GM21526 (cell line): ENCODE results near the gene KRTAP12-2.
"Not testable (repeated sequence)": the region's sequence is repeated elsewhere in the genome, so short reads cannot be mapped to it uniquely, and the experiment has no call there.

ENCODE experiments used
- ATAC-seq: cut with Tn5 transposase; IDR thresholded peaks from one replicate; pipeline ENCODE4 v1.9.1; 2021; ENCODE audit warnings: moderate library complexity; ENCODE audit not compliant: unreplicated experiment, low FRiP score

The KRTAP12-2 gene

DNA sequence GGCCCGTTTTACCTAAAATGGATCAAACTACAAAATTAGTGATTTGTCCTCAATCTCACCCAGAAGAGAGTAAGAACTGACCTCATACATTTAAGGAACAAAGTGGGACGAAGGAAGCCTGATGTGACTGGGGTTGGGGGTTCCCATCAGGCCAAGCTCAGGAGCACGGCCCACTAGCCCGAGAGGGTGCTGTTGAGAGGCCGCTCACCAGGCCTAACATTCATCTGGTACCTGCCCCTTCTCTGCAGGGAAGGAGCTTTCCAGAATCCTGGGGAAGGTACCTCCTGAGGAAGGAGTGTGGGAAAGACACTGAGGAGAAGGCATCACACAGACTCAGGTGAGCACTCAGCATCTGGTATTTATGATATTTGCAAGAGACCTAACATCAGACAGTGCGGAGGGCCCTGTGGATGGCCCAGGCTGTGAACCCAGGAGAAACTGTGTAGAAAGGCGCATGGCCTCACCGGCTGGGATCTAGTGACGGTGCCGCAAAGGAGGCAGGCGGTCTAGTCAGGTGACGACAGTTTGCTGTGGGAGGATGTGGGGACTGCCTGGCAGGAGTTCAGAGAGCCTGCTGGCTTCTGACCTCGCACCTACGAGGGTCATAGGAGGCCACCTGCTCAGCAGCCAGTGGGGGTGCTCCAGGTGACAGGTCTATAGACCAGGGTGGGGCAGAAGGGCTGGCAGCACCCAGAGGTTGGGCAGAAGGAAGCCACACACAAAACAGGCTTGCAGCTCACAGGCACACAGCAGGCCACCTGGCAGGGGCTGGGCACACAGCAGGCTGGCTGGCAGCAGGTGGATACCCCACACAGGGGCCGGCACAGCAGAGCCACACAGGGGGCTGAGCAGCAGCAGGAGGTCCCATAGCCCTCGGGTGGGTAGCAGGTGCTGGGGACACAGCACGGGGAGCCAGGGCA, 12.8 kb downstream of the KRTAP12-2 start:
- ATAC-seq = no peak

DNA sequence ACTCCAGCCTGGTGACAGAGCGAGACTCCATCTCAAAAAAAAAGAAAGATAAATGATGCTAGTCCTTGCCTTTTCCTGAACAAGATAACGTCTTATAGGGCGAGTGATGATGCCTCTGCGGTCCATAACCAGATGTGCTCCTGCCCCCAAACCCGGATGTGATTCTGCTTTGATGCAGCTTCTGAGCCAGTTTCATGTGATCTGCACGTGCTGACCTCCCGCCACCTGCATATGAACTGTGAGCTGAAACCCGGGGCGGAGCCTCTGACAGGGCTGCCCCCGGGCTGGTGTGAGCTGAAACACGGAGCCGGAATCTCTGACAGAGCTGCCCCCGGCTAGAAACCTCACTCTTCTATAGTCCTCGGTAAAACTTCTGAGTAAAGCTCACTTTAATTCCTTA, 13.6 kb downstream of the KRTAP12-2 start:
- ATAC-seq = no peak

DNA sequence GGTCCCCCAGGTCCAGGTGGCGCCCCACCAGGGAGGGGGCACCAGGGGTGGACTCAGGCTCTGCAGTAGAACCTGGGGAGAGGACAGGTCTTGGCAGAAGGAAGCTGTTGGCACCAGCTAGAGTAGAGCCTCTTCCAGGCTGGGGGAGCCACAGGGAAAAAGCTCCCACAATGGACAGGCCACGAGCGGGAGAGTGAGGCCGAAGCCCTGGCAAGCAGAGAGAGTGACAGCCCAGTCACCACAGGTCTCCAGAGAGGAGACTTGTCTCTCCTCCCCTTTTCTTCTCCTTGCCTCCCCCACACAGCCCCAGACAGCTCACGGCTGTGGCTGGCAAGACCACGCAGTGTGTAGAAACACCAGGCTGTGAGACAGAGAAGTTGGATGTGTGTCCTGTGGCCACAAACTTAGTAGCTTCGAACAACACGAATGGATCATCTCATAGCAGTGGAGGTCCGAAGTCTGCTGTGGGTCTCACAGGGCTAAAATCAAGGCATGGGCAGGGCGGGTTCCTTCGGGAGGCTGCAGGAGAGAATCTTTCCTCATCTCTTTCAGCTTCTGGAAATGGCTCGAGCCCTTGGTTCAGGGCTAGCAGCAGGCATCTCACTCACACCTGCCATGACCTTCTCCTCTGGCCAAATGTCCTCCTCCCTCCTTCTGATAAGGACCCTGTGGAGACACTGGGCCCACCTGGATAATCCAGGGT, 15.6 kb downstream of the KRTAP12-2 start:
- ATAC-seq = no peak

DNA sequence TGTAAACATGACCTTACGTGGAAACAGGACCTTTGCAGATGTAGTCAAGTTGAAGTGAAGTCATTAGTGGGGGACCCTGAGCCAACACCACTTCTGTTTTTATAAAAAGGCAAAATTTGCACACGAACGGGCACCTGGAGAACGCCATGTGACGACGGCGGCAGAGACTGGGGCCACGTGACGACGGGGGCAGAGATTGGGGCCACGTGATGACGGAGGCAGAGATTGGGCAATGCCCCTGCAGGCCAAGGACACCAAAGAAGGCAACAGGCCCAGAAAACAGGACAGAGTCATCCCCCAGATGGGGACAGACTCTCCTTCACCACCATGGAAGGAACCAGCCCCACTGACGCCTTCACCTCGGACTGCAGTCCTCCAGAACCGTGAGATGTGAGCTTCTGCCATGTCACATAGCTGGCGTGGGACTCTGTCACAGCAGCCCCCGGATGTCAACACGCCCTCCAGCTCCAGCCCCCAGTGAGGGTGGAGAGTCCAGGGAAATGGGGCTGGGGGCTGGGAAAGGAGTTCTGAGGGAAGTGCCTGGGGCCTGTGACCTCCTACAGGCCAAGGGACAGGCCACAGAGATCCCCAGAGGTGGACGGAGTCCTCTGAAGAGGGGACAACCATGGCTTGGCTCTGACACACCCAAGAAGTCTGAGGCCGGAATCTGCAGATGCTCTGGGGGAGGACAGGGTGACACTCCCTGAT, 16.3 kb downstream of the KRTAP12-2 start:
- ATAC-seq = no peak

DNA sequence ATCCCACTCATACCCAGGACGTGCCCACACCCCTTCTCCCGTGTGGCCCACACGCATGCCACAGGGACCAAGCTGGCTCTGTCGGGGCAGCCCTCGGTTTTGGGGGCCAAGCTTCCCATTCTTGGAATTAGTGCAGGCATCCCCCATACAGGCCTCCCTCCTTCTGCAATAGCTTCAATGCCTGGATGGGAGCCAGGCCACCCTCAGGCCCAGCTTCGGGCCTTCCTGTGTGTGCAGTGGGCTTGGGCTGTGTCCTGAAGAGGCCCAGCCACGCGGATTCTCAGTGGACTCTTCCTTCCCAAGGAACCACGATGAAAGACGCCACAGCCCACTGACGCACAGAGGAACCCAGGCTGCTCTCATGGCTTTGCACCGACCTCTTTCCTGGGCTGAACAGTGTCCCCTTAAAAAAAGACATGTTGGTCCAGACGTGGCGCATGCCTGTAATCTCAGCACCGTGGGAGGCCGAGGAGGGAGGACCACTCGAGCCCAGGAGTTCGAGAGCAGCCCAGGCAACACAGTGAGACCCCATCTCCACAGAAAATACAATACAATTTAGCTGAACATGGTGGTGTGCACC, 17.1 kb downstream of the KRTAP12-2 start:
- no peak for ATAC-seq

DNA sequence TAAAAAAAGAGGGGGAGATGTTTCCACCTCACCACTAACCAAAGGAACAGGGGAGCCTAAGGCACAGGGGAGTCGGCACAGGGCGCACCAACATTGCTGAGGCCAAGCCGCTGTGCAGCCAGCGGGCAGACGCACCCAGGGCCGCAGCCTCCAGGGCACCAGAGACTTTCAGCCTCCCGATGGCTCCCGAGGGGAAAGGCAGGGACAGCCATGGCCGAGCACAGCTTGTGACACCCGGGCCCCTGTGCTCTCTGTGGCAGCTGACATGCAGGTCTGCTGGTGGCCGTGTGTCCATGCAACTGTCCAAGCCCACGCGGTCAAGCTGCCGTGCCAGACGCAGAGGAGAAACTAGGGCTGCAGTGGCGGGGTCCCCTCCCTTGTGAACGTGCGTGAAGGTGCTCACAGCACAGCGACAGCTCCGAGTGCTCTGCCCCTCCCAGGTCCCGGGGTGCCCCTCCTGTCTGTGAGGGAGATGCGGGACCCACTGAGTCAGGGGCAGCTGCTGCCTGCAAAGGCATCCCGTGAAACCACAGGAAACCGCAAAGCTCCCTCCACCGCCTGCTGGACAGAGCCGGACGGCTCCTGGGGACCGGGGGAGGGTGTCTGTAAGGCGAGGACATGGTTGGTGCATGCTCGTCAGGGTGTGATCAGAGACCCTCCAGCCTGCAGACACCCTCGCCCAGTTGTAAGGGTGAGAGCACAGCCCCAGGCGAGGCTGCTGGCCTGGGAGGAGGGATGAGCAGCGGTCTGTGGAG, 18.0 kb downstream of the KRTAP12-2 start:
- ATAC-seq = no peak

DNA sequence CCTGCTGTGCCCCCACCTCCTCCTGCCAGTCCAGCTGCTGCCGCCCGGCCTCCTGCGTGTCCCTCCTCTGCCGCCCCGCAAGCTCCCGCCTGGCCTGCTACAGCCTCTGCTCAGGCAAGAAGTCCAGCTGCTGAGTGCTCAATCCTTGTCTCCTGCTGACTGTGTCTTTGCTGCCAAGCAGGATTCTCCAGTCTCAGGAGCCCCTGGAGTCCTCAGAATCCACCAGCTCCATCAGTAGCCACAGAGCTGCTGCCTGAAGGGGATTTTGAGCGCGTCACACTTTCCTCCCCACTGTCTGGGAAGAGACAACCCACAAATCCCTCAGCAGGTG, 19.5 kb downstream of the KRTAP12-2 start:
- ATAC-seq = no peak

DNA sequence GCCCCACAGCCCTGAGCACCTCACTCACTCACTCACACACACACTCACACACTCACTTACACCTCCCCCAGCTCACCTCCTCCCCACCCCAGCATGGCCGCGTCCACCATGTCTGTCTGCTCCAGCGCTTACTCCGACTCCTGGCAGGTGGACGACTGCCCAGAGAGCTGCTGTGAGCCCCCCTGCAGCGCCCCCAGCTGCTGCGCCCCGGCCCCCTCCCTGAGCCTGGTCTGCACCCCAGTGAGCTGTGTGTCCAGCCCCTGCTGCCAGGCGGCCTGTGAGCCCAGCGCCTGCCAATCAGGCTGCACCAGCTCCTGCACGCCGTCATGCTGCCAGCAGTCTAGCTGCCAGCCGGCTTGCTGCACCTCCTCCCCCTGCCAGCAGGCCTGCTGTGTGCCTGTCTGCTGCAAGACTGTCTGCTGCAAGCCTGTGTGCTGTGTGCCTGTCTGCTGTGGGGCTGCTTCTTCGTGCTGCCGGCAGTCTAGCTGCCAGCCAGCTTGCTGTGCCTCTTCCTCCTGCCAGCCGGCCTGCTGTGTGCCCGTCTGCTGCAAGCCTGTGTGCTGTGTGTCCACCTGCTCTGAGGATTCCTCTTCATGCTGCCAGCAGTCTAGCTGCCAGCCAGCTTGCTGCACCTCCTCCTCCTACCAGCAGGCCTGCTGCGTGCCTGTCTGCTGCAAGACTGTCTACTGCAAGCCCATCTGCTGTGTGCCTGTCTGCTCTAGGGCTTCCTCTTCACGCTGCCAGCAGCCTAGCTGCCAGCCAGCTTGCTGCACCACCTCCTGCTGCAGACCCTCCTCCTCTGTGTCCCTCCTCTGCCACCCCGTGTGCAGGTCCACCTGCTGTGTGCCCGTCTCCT, 20.1 kb downstream of the KRTAP12-2 start, which contains the start of gene KRTAP10-11:
KRTAP10-11 (plus strand) TSS at position 49 of the 856 bp plus-strand sequence; CDS start at position 94, 45 bp downstream.
- not testable (repeated sequence) for ATAC-seq

DNA sequence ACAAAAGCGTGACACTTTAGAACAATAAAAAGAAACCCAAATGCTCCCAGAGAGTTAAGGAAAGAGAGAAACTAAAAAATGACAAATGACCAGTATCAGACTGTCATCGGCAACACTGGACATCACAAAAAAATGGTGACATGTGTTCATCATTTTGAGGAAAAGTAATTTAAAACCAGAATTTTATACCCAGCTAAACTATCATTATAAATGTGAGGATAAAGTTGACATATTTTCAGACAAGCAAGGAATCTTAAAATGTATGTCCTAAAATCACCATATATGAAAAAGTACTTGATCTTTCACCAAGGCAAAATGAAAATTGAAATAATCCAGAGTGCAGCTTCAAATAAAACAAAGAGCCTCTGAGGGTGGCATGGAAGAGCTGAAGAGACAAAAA, 21.8 kb downstream of the KRTAP12-2 start:
- ATAC-seq = no peak

DNA sequence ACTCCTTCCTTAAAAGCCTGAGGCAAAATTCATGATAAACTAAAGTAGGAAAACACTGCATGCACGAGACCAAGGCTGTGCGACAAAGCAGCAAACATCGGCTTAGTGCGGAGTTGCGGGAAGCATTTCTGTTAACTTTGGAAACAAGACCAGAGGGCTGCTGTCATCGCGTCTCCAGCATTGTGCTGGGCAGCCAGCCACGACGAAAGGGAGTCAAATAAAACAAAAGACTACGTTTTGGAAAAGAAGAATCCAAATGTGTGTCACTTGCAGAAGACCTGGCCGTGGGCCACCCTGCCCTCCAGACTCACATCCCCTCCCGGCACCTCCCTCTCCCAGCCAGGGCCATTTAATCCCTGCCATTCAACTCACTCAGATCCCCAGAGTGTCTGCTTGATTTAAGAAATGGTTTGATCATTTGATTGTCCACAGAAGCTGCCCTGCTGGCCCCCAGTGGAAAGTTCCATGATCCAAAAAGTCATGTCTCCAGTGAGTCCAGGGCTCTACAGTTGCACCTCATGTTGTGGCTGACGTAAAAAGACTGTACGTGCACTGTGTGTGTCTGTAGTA, 22.9 kb downstream of the KRTAP12-2 start:
- no peak for ATAC-seq

DNA sequence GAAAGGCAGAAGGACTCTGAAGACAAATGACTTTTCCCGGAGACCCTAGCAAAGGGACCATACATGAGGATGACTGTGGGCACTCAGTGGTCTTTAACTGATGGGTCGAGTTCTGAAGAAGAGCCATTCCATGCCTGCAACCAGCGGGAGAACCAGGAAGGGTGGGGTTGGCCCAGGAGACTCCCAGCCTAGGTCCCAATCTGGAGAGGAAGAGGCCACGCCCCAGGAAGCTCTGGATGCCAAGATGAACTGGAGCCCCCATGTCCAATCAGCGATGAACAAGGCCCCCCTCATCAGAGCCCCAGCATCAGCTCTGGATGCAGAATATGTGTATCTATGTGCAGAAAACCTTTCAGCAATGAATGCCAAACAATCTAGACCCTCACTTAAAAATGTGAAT, 26.0 kb downstream of the KRTAP12-2 start:
- ATAC-seq = no peak

DNA sequence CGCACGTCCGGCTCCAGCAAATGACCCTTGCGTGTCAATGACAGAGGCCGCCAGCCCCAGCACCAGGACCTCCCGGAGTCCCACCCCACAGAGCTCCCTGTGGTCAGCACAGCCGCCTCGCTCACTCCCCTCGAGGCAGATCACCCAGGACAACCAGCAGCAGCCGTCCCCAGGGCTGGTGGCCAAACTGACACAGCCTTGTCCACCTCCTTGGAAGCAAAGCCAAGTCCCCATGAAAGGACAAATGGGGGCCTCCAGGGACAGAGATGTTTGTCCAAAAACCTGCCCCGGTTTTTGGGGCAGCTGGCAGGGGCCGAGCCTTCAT, 27.4 kb downstream of the KRTAP12-2 start:
- ATAC-seq = no peak

DNA sequence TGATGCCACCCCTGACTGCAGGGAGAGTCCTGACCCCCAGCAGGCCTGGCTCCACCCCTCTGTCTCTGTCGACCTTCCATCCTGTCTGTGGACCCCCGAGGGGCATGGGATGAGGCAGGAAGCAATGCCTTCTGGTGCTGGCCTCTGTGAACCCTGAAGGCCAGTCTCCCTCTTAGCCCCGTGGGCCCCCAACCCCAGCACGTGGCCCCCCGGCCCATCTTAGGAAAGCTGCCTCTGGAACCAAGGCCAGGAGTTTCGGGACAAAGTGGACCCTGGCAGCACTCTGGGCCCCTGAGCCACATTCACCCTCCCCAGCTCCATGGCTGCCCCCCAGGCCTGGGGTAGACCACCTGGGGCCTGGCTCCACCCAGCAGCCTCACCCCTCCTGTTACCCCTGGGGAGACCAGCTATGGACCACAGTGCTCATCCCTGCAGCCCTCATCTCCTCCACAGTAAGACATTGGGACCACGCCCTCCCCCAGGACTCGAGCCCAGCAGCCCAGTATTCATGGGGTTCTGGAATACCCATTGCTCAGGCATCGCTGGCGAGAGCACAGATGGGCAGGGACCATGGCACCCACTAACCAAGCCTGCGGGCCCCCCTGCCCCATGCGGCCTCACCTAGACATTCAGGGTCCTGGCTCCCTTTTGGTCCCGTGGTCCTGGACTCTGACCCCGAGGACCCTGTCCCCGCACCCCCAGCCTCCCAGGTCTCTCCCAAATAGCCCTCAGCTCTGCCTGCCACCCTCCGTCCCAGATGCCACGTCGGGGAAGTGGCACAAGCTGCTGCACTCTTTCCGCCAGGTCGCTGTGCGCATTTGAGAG, 28.0 kb downstream of the KRTAP12-2 start:
- ATAC-seq = not testable (repeated sequence)

DNA sequence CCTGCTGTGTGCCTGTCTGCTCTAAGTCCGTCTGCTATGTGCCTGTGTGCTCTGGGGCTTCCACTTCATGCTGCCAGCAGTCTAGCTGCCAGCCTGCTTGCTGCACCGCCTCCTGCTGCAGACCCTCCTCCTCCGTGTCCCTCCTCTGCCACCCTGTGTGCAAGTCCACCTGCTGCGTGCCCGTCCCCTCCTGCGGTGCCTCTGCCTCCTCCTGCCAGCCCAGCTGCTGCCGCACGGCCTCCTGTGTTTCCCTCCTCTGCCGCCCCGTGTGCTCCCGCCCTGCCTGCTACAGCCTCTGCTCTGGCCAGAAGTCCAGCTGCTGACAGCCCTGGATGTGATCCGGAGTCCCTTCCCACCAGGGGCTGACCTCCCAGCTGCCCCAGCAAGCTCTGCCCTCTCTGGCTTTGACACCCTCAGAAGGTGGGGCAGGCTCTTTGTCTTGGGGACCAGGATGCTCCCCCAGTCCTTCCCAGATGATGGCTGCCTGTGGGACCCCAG, 28.8 kb downstream of the KRTAP12-2 start:
- ATAC-seq = not testable (repeated sequence)

DNA sequence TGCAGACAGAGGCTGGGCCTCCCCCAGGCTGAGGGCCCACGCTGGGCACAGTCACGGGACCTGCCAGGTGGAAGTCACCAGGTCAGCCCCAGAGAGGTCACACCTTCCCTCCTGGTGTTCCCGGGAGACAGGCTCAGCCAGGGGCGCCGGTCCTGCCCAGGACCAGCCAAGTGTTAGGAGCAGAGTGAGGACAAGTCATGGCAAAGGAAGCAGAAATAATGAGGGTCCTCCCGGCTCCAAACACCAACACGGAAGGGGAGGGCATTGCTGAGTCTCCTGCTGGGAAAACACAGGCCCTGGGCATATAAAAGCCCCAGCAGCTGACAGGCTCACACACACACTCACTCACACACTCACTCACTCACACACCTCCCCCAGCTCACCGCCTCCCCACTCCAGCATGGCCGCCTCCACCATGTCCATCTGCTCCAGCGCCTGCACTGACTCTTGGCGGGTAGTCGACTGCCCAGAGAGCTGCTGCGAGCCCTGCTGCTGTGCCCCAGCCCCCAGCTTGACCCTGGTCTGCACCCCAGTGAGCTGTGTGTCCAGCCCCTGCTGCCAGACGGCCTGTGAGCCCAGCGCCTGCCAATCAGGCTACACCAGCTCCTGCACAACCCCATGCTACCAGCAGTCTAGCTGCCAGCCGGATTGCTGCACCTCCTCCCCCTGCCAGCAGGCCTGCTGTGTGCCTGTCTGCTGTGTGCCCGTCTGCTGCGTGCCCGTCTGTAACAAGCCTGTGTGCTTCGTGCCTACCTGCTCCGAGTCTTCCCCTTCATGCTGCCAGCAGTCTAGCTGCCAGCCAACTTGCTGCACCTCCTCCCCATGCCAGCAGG, 29.5 kb downstream of the KRTAP12-2 start, which contains the start of gene KRTAP10-10:
KRTAP10-10 (plus strand) TSS at position 339 of the 833 bp plus-strand sequence; CDS start at position 401, 62 bp downstream.
- ATAC-seq = no peak

DNA sequence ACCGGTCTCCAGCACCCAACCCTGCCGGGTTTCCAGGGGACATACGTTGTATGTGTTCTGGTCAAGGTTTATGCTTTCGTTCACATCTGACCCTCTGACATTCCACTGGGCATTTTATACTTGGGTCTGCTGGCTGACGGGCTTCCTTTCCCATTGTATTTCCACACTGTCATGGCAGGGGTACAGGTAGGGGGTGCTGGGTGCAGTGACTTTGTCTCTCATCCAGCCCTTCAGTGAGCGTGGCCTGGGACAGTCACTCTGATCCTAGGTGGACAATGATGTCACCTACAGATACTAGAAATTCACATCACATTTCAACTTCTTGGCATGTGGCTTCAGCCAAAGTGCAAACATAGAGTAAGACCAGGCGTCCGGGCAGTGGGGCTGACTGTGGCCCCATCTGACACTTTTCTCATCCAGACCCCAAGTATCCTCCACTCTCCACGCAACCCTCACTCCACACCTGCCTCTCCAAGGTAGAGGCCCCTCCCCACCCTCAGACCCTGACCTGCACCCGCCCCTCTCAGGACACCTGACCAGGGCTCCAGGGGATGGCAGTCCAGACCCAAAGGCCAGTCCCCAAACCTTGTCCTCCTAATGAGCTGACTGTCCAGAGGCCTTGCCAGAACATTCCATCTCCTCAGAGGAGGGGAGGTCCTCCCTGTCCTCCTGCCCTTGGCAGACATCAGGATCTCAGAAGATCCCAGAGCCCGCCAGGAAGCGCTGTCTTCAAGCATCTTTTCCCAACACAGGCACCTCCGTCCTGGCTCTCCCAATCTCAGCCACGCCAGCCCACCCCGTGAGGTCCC, 30.3 kb downstream of the KRTAP12-2 start:
- no peak for ATAC-seq
